ENCODE results near the gene LYL1.

- TF ChIP-seq POLR2A (IDR thresholded peaks at IDR 0.05; ENCODE audit: low read length) (no peak), GATA1 (IDR thresholded peaks at IDR 0.05; ENCODE audit: low read depth, low read length) (no peak)
Observed at GRCh38 chr19:13078381-13078780, 24.3 kb downstream of the LYL1 start.
